NCI-H82 treated with DMSO at 0.1 percent for 48 hours (cell line): ENCODE measurements around the gene ISY1.
A peak's percentile ranks its signal among the peaks of the same experiment; 100 is the strongest.
"Not testable (repeated sequence)": the region's sequence is repeated elsewhere in the genome, so short reads cannot be mapped to it uniquely, and the experiment has no call there.

Source experiments
- DNase-seq: peaks from one replicate; lab custom pipeline; 2025; ENCODE audit not compliant: unreplicated experiment; lab: John Stamatoyannopoulos, UW

Gene ISY1

GRCh38 chr3:129166579-129167332 is 5.9 kb upstream of the ISY1 start:
- DNase-seq = no peak

GRCh38 chr3:129165594-129165993 is 4.7 kb upstream of the ISY1 start:
- DNase-seq = not testable (repeated sequence)

- DNase-seq = no peak
These were observed 3.6 kb upstream of the ISY1 start for GRCh38 chr3:129164500-129164899.

GRCh38 chr3:129162729-129163579 is 2.1 kb upstream of the ISY1 start:
- DNase-seq = peak; percentile 84

- no peak for DNase-seq
These were observed 1.0 kb upstream of the ISY1 start for GRCh38 chr3:129161860-129162271.

- no peak for DNase-seq
These were observed 16.1 kb downstream of the ISY1 start for GRCh38 chr3:129144786-129145185.

- not testable (repeated sequence) for DNase-seq
These were observed 19.9 kb downstream of the ISY1 start for GRCh38 chr3:129141011-129141410.

GRCh38 chr3:129139911-129140310 is 21.0 kb downstream of the ISY1 start:
- DNase-seq = no peak

GRCh38 chr3:129136275-129136674 is 24.6 kb downstream of the ISY1 start:
- DNase-seq = not testable (repeated sequence)

- DNase-seq = no peak
These were observed 28.6 kb downstream of the ISY1 start for GRCh38 chr3:129132097-129132866.

- no peak for DNase-seq
These were observed 29.3 kb downstream of the ISY1 start for GRCh38 chr3:129131465-129132088.

GRCh38 chr3:129130291-129130813 is 30.5 kb downstream of the ISY1 start:
- no peak for DNase-seq

- no peak for DNase-seq
These were observed 32.3 kb downstream of the ISY1 start for GRCh38 chr3:129128357-129129155.

- no peak for DNase-seq
These were observed 34.1 kb downstream of the ISY1 start for GRCh38 chr3:129126726-129127280.

- no peak for DNase-seq
These were observed 37.4 kb downstream of the ISY1 start for GRCh38 chr3:129123314-129124060.

GRCh38 chr3:129122412-129123011 is 38.4 kb downstream of the ISY1 start:
- no peak for DNase-seq

GRCh38 chr3:129121792-129122411 is 39.0 kb downstream of the ISY1 start, which contains the start of gene RAB43:
TSS of gene RAB43 (minus strand) at chr3:129121804. CDS start at chr3:129121489, 315 bp downstream.
- peak; percentile 91 for DNase-seq
